Vagina (tissue), 2 donors: ENCODE data around the gene HOXC10.

ENCODE experiments used
- CTCF ChIP-seq, 3 experiments: fragments of 450-650 bp in 2 of 3; fragments of 200-600 bp in 1 of 3; sonication (generic) in 1 of 3; IDR thresholded peaks; one replicate each; pipeline ENCODE4 v1.5.1; 2017 to 2019; ENCODE audit warnings: antibody characterized with exemption in 3 of 3, mild to moderate bottlenecking in 2 of 3, moderate library complexity in 2 of 3
- POLR2A ChIP-seq, 2 donors: fragments of 450-650 bp; IDR thresholded peaks; one replicate each; pipeline ENCODE4 v1.6.1; 2017; ENCODE audit warnings: antibody characterized with exemption in 2 of 2, mild to moderate bottlenecking in 2 of 2, moderate library complexity in 2 of 2
- POLR2AphosphoS5 ChIP-seq, 2 donors: sonication (generic); formaldehyde crosslinking; IDR thresholded peaks; one replicate each; pipeline ENCODE4 v1.9.0; 2017; ENCODE audit warnings: antibody characterized with exemption in 2 of 2, mild to moderate bottlenecking in 2 of 2, low read depth in 1 of 2; ENCODE audit not compliant: insufficient read depth in 1 of 2

- no peak for TF ChIP-seq CTCF (IDR thresholded peaks at IDR 0.05)
- no peak for TF ChIP-seq POLR2A (IDR thresholded peaks at IDR 0.05)
- no peak for TF ChIP-seq POLR2AphosphoS5 (IDR thresholded peaks at IDR 0.05; ENCODE audit: insufficient read depth in 1 of 2, low read depth in 1 of 2)
These were observed 27.9 kb downstream of the HOXC10 start for GRCh38 chr12:54012631-54013409.
